Gastrocnemius medialis (tissue), 4 donors: ENCODE results near the gene GYG2. TPM values are rescaled to one million over a fixed set of nuclear protein-coding genes. Genes with fewer than 3 reads are reported as not detected.

Source experiments
- ATAC-seq, 2 donors: fragments of 150-250 bp; one replicate each; pipeline ENCODE4 v1.9.1; 2016
- DNase-seq, 2 donors: peaks; one replicate each; pipeline ENCODE4 v3.0.0-alpha.2; 2019
- H3K27ac ChIP-seq, 4 donors: fragments of 200-600 bp; sonication (generic); 1 replicate in 1 of 4; 2 replicates in 3 of 4; pipeline ENCODE4 v1.5.1; 2016 to 2018; ENCODE audit warnings: mild to moderate bottlenecking in 2 of 4, moderate library complexity in 1 of 4
- H3K27me3 ChIP-seq, 3 donors: fragments of 200-600 bp; sonication (generic) in 2 of 3; 1 replicate in 1 of 3; 2 replicates in 2 of 3; pipeline versions ENCODE4 v1.5.1 to v1.6.0; 2016 to 2019; ENCODE audit warnings: mild to moderate bottlenecking in 1 of 3, moderate library complexity in 1 of 3
- H3K36me3 ChIP-seq, 2 donors: fragments of 200-600 bp; sonication (generic) in 1 of 2; one replicate each; pipeline ENCODE4 v1.5.1; 2017 to 2018
- H3K4me1 ChIP-seq, 2 donors: fragments of 200-600 bp; sonication (generic) in 1 of 2; one replicate each; pipeline ENCODE4 v1.5.1; 2016 to 2017; ENCODE audit warnings: mild to moderate bottlenecking in 2 of 2
- H3K4me3 ChIP-seq, 4 donors: fragments of 200-600 bp; sonication (generic) in 3 of 4; 1 replicate in 1 of 4; 2 replicates in 3 of 4; pipeline ENCODE4 v1.5.1; 2016 to 2019; ENCODE audit warnings: mild to moderate bottlenecking in 2 of 4
- H3K9me3 ChIP-seq, 3 donors: fragments of 200-600 bp; sonication (generic) in 2 of 3; 1 replicate in 1 of 3; 2 replicates in 2 of 3; pipeline ENCODE4 v1.5.1; 2016 to 2019
- CTCF ChIP-seq, 5 experiments: fragments of 450-650 bp in 3 of 5; fragments of 200-600 bp in 2 of 5; sonication (generic) in 2 of 5; IDR thresholded peaks in 4 of 5; conservative IDR thresholded peaks in 1 of 5; 1 replicate in 4 of 5; 2 replicates in 1 of 5; pipeline ENCODE4 v1.5.1; 2016 to 2019; ENCODE audit warnings: antibody characterized with exemption in 5 of 5, mild to moderate bottlenecking in 3 of 5, moderate library complexity in 3 of 5
- POLR2A ChIP-seq, 2 donors: fragments of 450-650 bp; IDR thresholded peaks; one replicate each; pipeline ENCODE4 v1.6.1; 2017; ENCODE audit warnings: antibody characterized with exemption in 2 of 2, mild to moderate bottlenecking in 2 of 2, moderate library complexity in 2 of 2
- in situ Hi-C, 4 donors: fragments of 200-750 bp; cut with MboI; loops; one replicate each; pipeline versions ENCODE4 v1.15.0 to v1.8.0; 2017; ENCODE audit warnings: low sequenced_read_pairs in 4 of 4
- intact Hi-C: fragments of 100-400 bp; cut with DNase I; formaldehyde crosslinking; loops from one replicate; pipeline ENCODE4 v1.15.1; 2023; ENCODE audit warnings: low total_unique reads
- total RNA-seq, 4 donors: library from RNA; depleted of rRNA; stranded (reverse); fragments of >200 nt; gene quantifications; one replicate each; pipeline versions ENCODE4 v1.1.0 to v1.2.3, GENCODE V29; 2016

GYG2 gene
- total RNA-seq, 4 donors from 2014 or later: 0.67 to 0.92 TPM; not detected in 2

- TF ChIP-seq CTCF (IDR thresholded peaks at IDR 0.05 in 4 of 5, conservative IDR thresholded peaks at IDR 0.05 in 1 of 5): no peak
- Histone ChIP-seq H3K27me3 (no peaks in the 10 kb centered on the region), H3K9me3 (no peaks in the 10 kb centered on the region), H3K4me3 (no peak overlapping the region), H3K27ac (no peak overlapping the region), H3K36me3 (no peaks in the 10 kb centered on the region), H3K4me1 (no peaks in the 10 kb centered on the region)
- DNase-seq (no peak), ATAC-seq (no peak)
- intact Hi-C loops (no loop called here), in situ Hi-C loops (no loop called here)
Observed at GRCh38 chrX:2874222-2875135, 45.7 kb downstream of the GYG2 start.

- Histone ChIP-seq H3K27ac (no peak overlapping the region), H3K9me3 (no peaks in the 10 kb centered on the region), H3K27me3 (no peaks in the 10 kb centered on the region), H3K4me1 (no peaks in the 10 kb centered on the region), H3K4me3 (no peak overlapping the region), H3K36me3 (no peaks in the 10 kb centered on the region)
- intact Hi-C loops: no loop called here
- no peak for DNase-seq
- TF ChIP-seq CTCF (IDR thresholded peaks at IDR 0.05 in 4 of 5, conservative IDR thresholded peaks at IDR 0.05 in 1 of 5): no peak
- no peak for TF ChIP-seq POLR2A (IDR thresholded peaks at IDR 0.05)
- ATAC-seq: no peak
- in situ Hi-C loops: no loop called here
Observed at GRCh38 chrX:2875136-2875481, 46.4 kb downstream of the GYG2 start.

GRCh38 chrX:2875798-2876399 is 47.2 kb downstream of the GYG2 start:
- in situ Hi-C loops (no loop called here), intact Hi-C loops (no loop called here)
- Histone ChIP-seq H3K9me3 (no peaks in the 10 kb centered on the region), H3K4me1 (no peaks in the 10 kb centered on the region), H3K4me3 (no peak overlapping the region), H3K36me3 (no peaks in the 10 kb centered on the region), H3K27ac (no peak overlapping the region), H3K27me3 (no peaks in the 10 kb centered on the region)
- no peak for DNase-seq
- TF ChIP-seq CTCF (IDR thresholded peaks at IDR 0.05 in 4 of 5, conservative IDR thresholded peaks at IDR 0.05 in 1 of 5) (no peak), POLR2A (IDR thresholded peaks at IDR 0.05) (no peak)
- ATAC-seq: no peak

GRCh38 chrX:2878563-2878962 is 49.8 kb downstream of the GYG2 start:
- no peaks in the 10 kb centered on the region for H3K4me1 ChIP-seq
- no peak for DNase-seq
- ATAC-seq: no peak
- H3K4me3 ChIP-seq: no peak overlapping the region
- in situ Hi-C loops: no loop called here
- intact Hi-C loops: no loop called here
- no peak overlapping the region for H3K27ac ChIP-seq
- H3K36me3 ChIP-seq: no peaks in the 10 kb centered on the region
- no peak for TF ChIP-seq POLR2A (IDR thresholded peaks at IDR 0.05)
- no peak for TF ChIP-seq CTCF (IDR thresholded peaks at IDR 0.05 in 4 of 5, conservative IDR thresholded peaks at IDR 0.05 in 1 of 5)
- H3K27me3 ChIP-seq: no peaks in the 10 kb centered on the region
- H3K9me3 ChIP-seq: no peaks in the 10 kb centered on the region
